Activated effector memory CD4-positive, alpha-beta T cell treated with Interleukin-2 at 50 U/mL for 16 hours (primary cell): Measurements from ENCODE around the gene P3H2.
"Not testable (repeated sequence)": the region's sequence is repeated elsewhere in the genome, so short reads cannot be mapped to it uniquely, and the experiment has no call there.

Source experiments
- DNase-seq: peaks from one replicate; pipeline ENCODE4 v3.0.0-alpha.2; 2020

Gene P3H2

GRCh38 chr3:190079173-190079572 is 41.5 kb downstream of the P3H2 start:
- DNase-seq, result not testable (repeated sequence)

- no peak for DNase-seq
Observed at GRCh38 chr3:190077395-190078045, 43.2 kb downstream of the P3H2 start.

- no peak for DNase-seq
Observed at GRCh38 chr3:190076601-190077394, 43.9 kb downstream of the P3H2 start.

- no peak for DNase-seq
Observed at GRCh38 chr3:190076136-190076535, 44.6 kb downstream of the P3H2 start.

- DNase-seq, result no peak
Observed at GRCh38 chr3:190074817-190075216, 45.9 kb downstream of the P3H2 start.

- DNase-seq, result no peak
Observed at GRCh38 chr3:190073264-190074008, 47.3 kb downstream of the P3H2 start.

GRCh38 chr3:190072856-190073255 is 47.8 kb downstream of the P3H2 start:
- DNase-seq, result no peak

GRCh38 chr3:190071921-190072320 is 48.8 kb downstream of the P3H2 start:
- DNase-seq, result not testable (repeated sequence)

- no peak for DNase-seq
Observed at GRCh38 chr3:190070622-190071347, 49.9 kb downstream of the P3H2 start.

- DNase-seq, result no peak
Observed at GRCh38 chr3:190065204-190065603, 55.5 kb downstream of the P3H2 start.

GRCh38 chr3:190064659-190065058 is 56.0 kb downstream of the P3H2 start:
- no peak for DNase-seq

GRCh38 chr3:190064112-190064511 is 56.6 kb downstream of the P3H2 start:
- no peak for DNase-seq

GRCh38 chr3:190063490-190063889 is 57.2 kb downstream of the P3H2 start:
- no peak for DNase-seq

- DNase-seq, result no peak
Observed at GRCh38 chr3:190060192-190060775, 60.4 kb downstream of the P3H2 start.

- DNase-seq, result no peak
Observed at GRCh38 chr3:190059242-190059590, 61.5 kb downstream of the P3H2 start.

- no peak for DNase-seq
Observed at GRCh38 chr3:190058521-190059241, 62.0 kb downstream of the P3H2 start.

GRCh38 chr3:190056742-190057141 is 64.0 kb downstream of the P3H2 start:
- no peak for DNase-seq

GRCh38 chr3:190055773-190056172 is 64.9 kb downstream of the P3H2 start:
- DNase-seq, result no peak

- DNase-seq, result no peak
Observed at GRCh38 chr3:190053919-190054672, 66.6 kb downstream of the P3H2 start.

- DNase-seq, result no peak
Observed at GRCh38 chr3:190051641-190052040, 69.1 kb downstream of the P3H2 start.

GRCh38 chr3:190048932-190049441 is 71.7 kb downstream of the P3H2 start:
- no peak for DNase-seq
